ENCODE results near the gene NDUFAF4. TPM values are rescaled to one million over a fixed set of nuclear protein-coding genes. Genes with fewer than 3 reads are reported as not detected.

NDUFAF4 gene
- total RNA-seq, 4 donors from 2014 or later = 13.1 to 22.9 (median 13.8) TPM

GRCh38 chr6:96939007-96939805 lies 41.5 kb upstream of the NDUFAF4 start:
- no peak overlapping the region for H3K4me3 ChIP-seq
- no peaks in the 10 kb centered on the region for H3K27me3 ChIP-seq
- no peaks in the 10 kb centered on the region for H3K9me3 ChIP-seq
- no peaks in the 10 kb centered on the region for H3K36me3 ChIP-seq
- no peak for DNase-seq (ENCODE audit: low spot score in 2 of 2)
- WGBS, 2 donors = 65 to 84% methylated on average over 4 of the region's 4 CpGs
- no peak overlapping the region for H3K27ac ChIP-seq
- TF ChIP-seq POLR2A (IDR thresholded peaks at IDR 0.05) = no peak
- no peak for TF ChIP-seq CTCF (IDR thresholded peaks at IDR 0.05)
- no peak for TF ChIP-seq EP300 (IDR thresholded peaks at IDR 0.05)
- peaks cover 0 to 14% (median 0%) of the 10 kb centered on the region in 4 donors for H3K4me1 ChIP-seq

- no peaks in the 10 kb centered on the region for H3K27me3 ChIP-seq
- no peaks in the 10 kb centered on the region for H3K36me3 ChIP-seq
- no peak for DNase-seq (ENCODE audit: low spot score in 2 of 2)
- peaks cover 0 to 10% (median 0%) of the 10 kb centered on the region in 4 donors for H3K4me1 ChIP-seq
- TF ChIP-seq CTCF (IDR thresholded peaks at IDR 0.05) = no peak
- no peak for TF ChIP-seq EP300 (IDR thresholded peaks at IDR 0.05)
- no peak for TF ChIP-seq POLR2A (IDR thresholded peaks at IDR 0.05)
- no peaks in the 10 kb centered on the region for H3K9me3 ChIP-seq
- H3K27ac ChIP-seq = no peak overlapping the region
- H3K4me3 ChIP-seq = no peak overlapping the region
- WGBS, 2 donors = 92 to 94% methylated on average over 4 of the region's 4 CpGs
These were observed 36.4 kb upstream of the NDUFAF4 start for GRCh38 chr6:96934087-96934486.

GRCh38 chr6:96931198-96931597 lies 33.5 kb upstream of the NDUFAF4 start:
- H3K36me3 ChIP-seq = no peaks in the 10 kb centered on the region
- TF ChIP-seq EP300 (IDR thresholded peaks at IDR 0.05) (no peak), CTCF (IDR thresholded peaks at IDR 0.05) (no peak), POLR2A (IDR thresholded peaks at IDR 0.05) (no peak)
- no peaks in the 10 kb centered on the region for H3K27me3 ChIP-seq
- DNase-seq (ENCODE audit: low spot score in 2 of 2) = no peak
- H3K4me1 ChIP-seq = no peaks in the 10 kb centered on the region
- H3K9me3 ChIP-seq = no peaks in the 10 kb centered on the region
- no peak overlapping the region for H3K4me3 ChIP-seq
- 61 to 71% methylated on average over 2 of the region's 2 CpGs for WGBS, 2 donors
- no peak overlapping the region for H3K27ac ChIP-seq

GRCh38 chr6:96929741-96930140 lies 32.0 kb upstream of the NDUFAF4 start:
- Histone ChIP-seq H3K36me3 (no peaks in the 10 kb centered on the region), H3K27ac (no peak overlapping the region), H3K4me1 (peaks cover 0 to 13% (median 0%) of the 10 kb centered on the region in 4 donors), H3K9me3 (no peaks in the 10 kb centered on the region), H3K4me3 (no peak overlapping the region), H3K27me3 (peaks cover 0 to 2% of the 10 kb centered on the region in 2 donors)
- DNase-seq (ENCODE audit: low spot score in 2 of 2) = no peak
- TF ChIP-seq CTCF (IDR thresholded peaks at IDR 0.05) = no peak
- TF ChIP-seq POLR2A (IDR thresholded peaks at IDR 0.05) = no peak
- TF ChIP-seq EP300 (IDR thresholded peaks at IDR 0.05) = no peak
- 53 to 56% methylated on average over 2 of the region's 2 CpGs for WGBS, 2 donors

- no peaks in the 10 kb centered on the region for H3K9me3 ChIP-seq
- H3K4me3 ChIP-seq = no peak overlapping the region
- no peak for DNase-seq (ENCODE audit: low spot score in 2 of 2)
- WGBS, 2 donors = 93 to 94% methylated on average over 4 of the region's 4 CpGs
- no peak for TF ChIP-seq EP300 (IDR thresholded peaks at IDR 0.05)
- no peak for TF ChIP-seq CTCF (IDR thresholded peaks at IDR 0.05)
- H3K36me3 ChIP-seq = no peaks in the 10 kb centered on the region
- peaks cover 0 to 16% (median 3%) of the 10 kb centered on the region in 4 donors for H3K4me1 ChIP-seq
- H3K27ac ChIP-seq = no peak overlapping the region
- H3K27me3 ChIP-seq = peaks cover 0 to 2% of the 10 kb centered on the region in 2 donors
These were observed 30.0 kb upstream of the NDUFAF4 start for GRCh38 chr6:96927660-96928059.
